ENCODE measurements around the gene TBRG4.

- TF ChIP-seq CTCF (IDR thresholded peaks at IDR 0.05) (no peak), POLR2AphosphoS5 (IDR thresholded peaks at IDR 0.05) (no peak), POLR2A (IDR thresholded peaks at IDR 0.05; ENCODE audit: low read depth) (no peak), EP300 (IDR thresholded peaks at IDR 0.05) (no peak)
Observed at GRCh38 chr7:45103958-45104843, 7.3 kb downstream of the TBRG4 start.

All from esophagus muscularis mucosa (tissue), 4 donors.